ENCODE data around the gene ZNF184. TPM values are rescaled to one million over a fixed set of nuclear protein-coding genes. Genes with fewer than 3 reads are reported as not detected.
"Not testable (repeated sequence)": the region's sequence is repeated elsewhere in the genome, so short reads cannot be mapped to it uniquely, and the experiment has no call there.

The ZNF184 gene
- total RNA-seq, 1 experiment from 2014 or later: 11.8 TPM

- not testable (repeated sequence) for DNase-seq (ENCODE audit: low spot score)
These were observed 48.1 kb downstream of the ZNF184 start for GRCh38 chr6:27424851-27425250.

- DNase-seq (ENCODE audit: low spot score): no peak
These were observed 50.1 kb downstream of the ZNF184 start for GRCh38 chr6:27422651-27423332.

GRCh38 chr6:27419363-27419762, 53.5 kb downstream of the ZNF184 start:
- no peak for DNase-seq (ENCODE audit: low spot score)

GRCh38 chr6:27415898-27416297, 57.0 kb downstream of the ZNF184 start:
- DNase-seq (ENCODE audit: low spot score): no peak

GRCh38 chr6:27414996-27415395, 57.9 kb downstream of the ZNF184 start:
- no peak for DNase-seq (ENCODE audit: low spot score)

GRCh38 chr6:27414300-27414699, 58.6 kb downstream of the ZNF184 start:
- no peak for DNase-seq (ENCODE audit: low spot score)

GRCh38 chr6:27407153-27407814, 65.6 kb downstream of the ZNF184 start:
- no peak for DNase-seq (ENCODE audit: low spot score)

- no peak for DNase-seq (ENCODE audit: low spot score)
These were observed 66.8 kb downstream of the ZNF184 start for GRCh38 chr6:27406085-27406484.

GRCh38 chr6:27400877-27401642, 71.8 kb downstream of the ZNF184 start:
- no peak for DNase-seq (ENCODE audit: low spot score)

Other genes starting within 250 kb of the ZNF184 start
- 0.12 and 0.62 TPM in 2 replicates for gene PRSS16, start 225.4 kb downstream of the ZNF184 start, total RNA-seq (2014; rRNA removed; shearing (Covaris generic))
- not detected in 2 replicates for gene POM121L2, start 160.8 kb downstream of the ZNF184 start, total RNA-seq (2014; rRNA removed; shearing (Covaris generic))
- gene ZNF391, start 84.3 kb downstream of the ZNF184 start, total RNA-seq (2014; rRNA removed; shearing (Covaris generic)): 0.53 and 3.3 TPM in 2 replicates

Measured in A172 (cell line).